ENCODE results near the gene ZNF784.

The ZNF784 gene

GRCh38 chr19:55596304-55596703 lies 28.1 kb downstream of the ZNF784 start:
- DNase-seq, result no peak
- no peak for TF ChIP-seq CTCF (IDR thresholded peaks at IDR 0.05; ENCODE audit: low read depth, low read length, missing control alignments)
- Histone ChIP-seq H3K36me3 (replicated peaks) (peaks cover 32% of the 10 kb centered on the region), H3K27me3 (replicated peaks) (no peaks in the 10 kb centered on the region), H3K27ac (no peak overlapping the region), H3K4me3 (ENCODE audit: low read depth, low read length) (no peak overlapping the region)
- in situ Hi-C loops (cut with HindIII; ENCODE audit: low pct_ligation_motif_present, low sequenced_read_pairs), result no loop called here

- no peak for TF ChIP-seq CTCF (IDR thresholded peaks at IDR 0.05; ENCODE audit: low read depth, low read length, missing control alignments)
- Histone ChIP-seq H3K27me3 (replicated peaks) (no peaks in the 10 kb centered on the region), H3K4me3 (ENCODE audit: low read depth, low read length) (no peak overlapping the region), H3K36me3 (replicated peaks) (peaks cover 32% of the 10 kb centered on the region), H3K27ac (no peak overlapping the region)
- no peak for DNase-seq
- in situ Hi-C loops (cut with HindIII; ENCODE audit: low pct_ligation_motif_present, low sequenced_read_pairs), result no loop called here
Measured at GRCh38 chr19:55594996-55595545, 29.3 kb downstream of the ZNF784 start.

- Histone ChIP-seq H3K36me3 (replicated peaks) (peaks cover 32% of the 10 kb centered on the region), H3K27me3 (replicated peaks) (no peaks in the 10 kb centered on the region), H3K4me3 (ENCODE audit: low read depth, low read length) (no peak overlapping the region), H3K27ac (no peak overlapping the region)
- in situ Hi-C loops (cut with HindIII; ENCODE audit: low pct_ligation_motif_present, low sequenced_read_pairs), result no loop called here
- no peak for DNase-seq
- TF ChIP-seq CTCF (IDR thresholded peaks at IDR 0.05; ENCODE audit: low read depth, low read length, missing control alignments), result no peak
Measured at GRCh38 chr19:55593096-55593772, 31.1 kb downstream of the ZNF784 start.

GRCh38 chr19:55592391-55593090 lies 31.8 kb downstream of the ZNF784 start:
- in situ Hi-C loops (cut with HindIII; ENCODE audit: low pct_ligation_motif_present, low sequenced_read_pairs), result no loop called here
- Histone ChIP-seq H3K27ac (no peak overlapping the region), H3K4me3 (ENCODE audit: low read depth, low read length) (no peak overlapping the region), H3K27me3 (replicated peaks) (no peaks in the 10 kb centered on the region), H3K36me3 (replicated peaks) (peaks cover 32% of the 10 kb centered on the region)
- DNase-seq, result no peak
- TF ChIP-seq CTCF (IDR thresholded peaks at IDR 0.05; ENCODE audit: low read depth, low read length, missing control alignments), result no peak

GRCh38 chr19:55591555-55591954 lies 32.8 kb downstream of the ZNF784 start:
- in situ Hi-C loops (cut with HindIII; ENCODE audit: low pct_ligation_motif_present, low sequenced_read_pairs), result no loop called here
- Histone ChIP-seq H3K27ac (no peak overlapping the region), H3K27me3 (replicated peaks) (no peaks in the 10 kb centered on the region), H3K36me3 (replicated peaks) (peaks cover 28% of the 10 kb centered on the region), H3K4me3 (ENCODE audit: low read depth, low read length) (no peak overlapping the region)
- no peak for TF ChIP-seq CTCF (IDR thresholded peaks at IDR 0.05; ENCODE audit: low read depth, low read length, missing control alignments)
- DNase-seq, result no peak

Data from brain microvascular endothelial cell (primary cell).